HFF-Myc (cell line): ENCODE results near the gene PIK3R3.

Experiments
- DNase-seq: peaks from one replicate; pipeline ENCODE4 v3.0.0-alpha.2; 2011; ENCODE audit warnings: low read depth; ENCODE audit errors: extremely low read depth
- H3K4me3 ChIP-seq: replicated peaks from 2 replicates; pipeline ENCODE4 v1.5.1; 2011; ENCODE audit warnings: low read depth, mild to moderate bottlenecking, control low read depth, low read length
- CTCF ChIP-seq: IDR thresholded peaks from 2 replicates; pipeline ENCODE4 v1.5.1; 2012; ENCODE audit warnings: mild to moderate bottlenecking, low read depth, low read length, control low read depth; ENCODE audit errors: missing control alignments

Gene PIK3R3

GRCh38 chr1:46012236-46012635, 120.2 kb downstream of the PIK3R3 start:
- DNase-seq: no peak
- no peak for TF ChIP-seq CTCF
- H3K4me3 ChIP-seq: no peak overlapping the region

GRCh38 chr1:46011121-46011695, 121.2 kb downstream of the PIK3R3 start:
- no peak for DNase-seq
- no peak overlapping the region for H3K4me3 ChIP-seq
- no peak for TF ChIP-seq CTCF

GRCh38 chr1:46010611-46011010, 121.8 kb downstream of the PIK3R3 start:
- TF ChIP-seq CTCF: no peak
- DNase-seq: no peak
- no peak overlapping the region for H3K4me3 ChIP-seq

- TF ChIP-seq CTCF: no peak
- no peak for DNase-seq
- no peak overlapping the region for H3K4me3 ChIP-seq
Observed at GRCh38 chr1:46008585-46008984, 123.8 kb downstream of the PIK3R3 start.

GRCh38 chr1:46005594-46005993, 126.8 kb downstream of the PIK3R3 start:
- no peak for TF ChIP-seq CTCF
- DNase-seq: no peak

GRCh38 chr1:46004492-46004891, 127.9 kb downstream of the PIK3R3 start:
- no peak for TF ChIP-seq CTCF
- no peak overlapping the region for H3K4me3 ChIP-seq
- DNase-seq: no peak

More at GRCh38 chr1:46005594-46005993, 126.8 kb downstream of the PIK3R3 start:
- H3K4me3 ChIP-seq: no peak overlapping the region

- no peak for DNase-seq
- no peak for TF ChIP-seq CTCF
- H3K4me3 ChIP-seq: no peak overlapping the region
Observed at GRCh38 chr1:46003315-46003714, 129.1 kb downstream of the PIK3R3 start.
